T-helper 9 cell (primary cell): ENCODE data around the gene SIPA1L3.

ENCODE experiments used
- DNase-seq: peaks from one replicate; pipeline ENCODE4 v3.0.0-alpha.2; 2020

Gene SIPA1L3

DNA sequence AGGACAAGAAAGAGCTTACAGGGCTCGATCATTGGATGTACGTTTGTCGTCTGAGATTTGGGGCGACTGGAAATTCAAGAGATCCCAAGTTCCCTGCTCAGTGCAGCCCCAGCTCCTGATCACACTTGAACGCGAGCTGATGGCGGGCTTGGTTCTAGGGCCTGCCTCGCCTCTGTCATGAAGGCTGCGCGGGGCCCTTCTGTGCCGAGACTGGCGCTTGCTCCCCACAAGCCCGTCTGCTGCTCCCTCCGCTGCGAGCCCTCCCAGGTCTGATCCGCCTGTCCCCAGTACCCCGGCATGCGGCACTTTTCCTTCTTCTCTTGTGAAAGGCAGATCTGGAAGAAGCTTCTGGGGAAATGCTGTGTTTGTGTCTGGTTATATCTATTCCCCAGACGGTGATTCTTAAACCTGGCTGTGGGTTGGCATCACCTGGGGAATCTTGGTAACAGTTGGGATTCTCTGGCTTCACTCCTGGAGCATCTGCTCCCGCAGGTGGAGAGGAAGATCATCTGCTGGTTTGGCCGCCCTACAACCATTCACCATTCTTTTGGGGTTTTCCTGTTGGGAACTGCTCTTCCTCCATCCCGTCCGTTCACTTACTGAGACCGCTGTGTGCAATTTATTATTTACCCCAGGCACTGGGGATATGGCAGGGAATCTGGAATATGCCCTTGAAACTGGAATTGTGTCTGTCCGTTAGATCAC is 43.6 kb downstream of the SIPA1L3 start:
- no peak for DNase-seq

- no peak for DNase-seq
Measured at GRCh38 chr19:37951816-37952210, 44.8 kb downstream of the SIPA1L3 start.

DNA sequence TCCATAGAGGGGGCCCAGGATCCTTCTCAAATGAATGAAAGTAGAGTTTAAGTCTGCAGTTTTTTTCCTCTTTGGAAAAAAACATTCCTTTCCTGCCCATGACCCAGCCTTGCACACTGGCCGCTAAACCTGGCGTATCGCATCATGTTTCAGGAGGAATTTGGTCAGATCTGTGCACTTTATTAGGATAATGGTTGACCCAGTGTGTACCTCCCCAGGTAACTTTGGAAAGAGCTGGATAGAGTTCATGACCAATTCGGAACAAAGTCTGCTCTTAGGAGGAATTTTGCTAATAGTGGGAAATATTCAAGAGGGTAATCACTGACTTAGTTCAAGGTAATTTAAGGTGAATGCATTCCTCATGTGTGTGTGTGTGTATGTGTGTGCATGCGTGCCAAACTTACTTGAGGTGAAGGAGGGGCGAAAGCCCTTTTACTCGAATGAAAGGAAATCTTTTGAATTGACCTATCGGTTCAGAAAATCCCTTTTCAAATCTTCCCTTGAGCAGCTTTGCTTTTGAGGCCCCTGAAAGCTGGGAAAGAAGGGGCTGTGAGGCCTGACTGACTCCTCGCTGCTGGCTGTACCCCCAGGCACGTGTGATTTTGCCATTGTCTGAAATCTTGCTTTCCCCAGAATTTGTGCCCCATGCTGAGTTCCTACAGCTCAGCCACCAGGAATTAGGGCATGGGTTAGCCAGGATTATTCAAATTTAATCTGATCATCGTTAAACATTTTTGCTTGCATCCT is 46.3 kb downstream of the SIPA1L3 start:
- no peak for DNase-seq

GRCh38 chr19:37953918-37954303 is 46.9 kb downstream of the SIPA1L3 start:
- DNase-seq: no peak

DNA sequence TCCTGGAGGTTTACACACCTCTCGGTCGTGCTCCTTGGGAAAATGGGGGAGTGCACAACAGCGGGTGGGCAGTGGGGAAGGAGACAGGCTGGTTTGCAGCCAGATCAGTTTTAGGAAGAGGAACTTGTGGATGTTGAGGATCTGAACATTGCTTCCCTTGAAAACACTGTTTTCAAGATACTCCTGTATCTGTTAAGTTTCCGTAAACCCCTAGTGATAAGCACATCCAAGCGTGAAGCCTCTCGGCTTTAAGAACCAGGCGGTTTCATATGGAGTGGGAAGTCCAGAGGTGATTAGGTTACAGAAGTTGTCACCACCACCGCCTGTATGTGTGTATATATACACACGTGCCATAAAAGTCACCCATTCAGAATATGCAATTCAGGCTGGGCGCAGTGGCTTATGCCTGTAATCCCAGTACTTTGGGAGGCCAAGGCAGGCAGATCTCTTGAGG is 47.4 kb downstream of the SIPA1L3 start:
- DNase-seq: no peak

DNA sequence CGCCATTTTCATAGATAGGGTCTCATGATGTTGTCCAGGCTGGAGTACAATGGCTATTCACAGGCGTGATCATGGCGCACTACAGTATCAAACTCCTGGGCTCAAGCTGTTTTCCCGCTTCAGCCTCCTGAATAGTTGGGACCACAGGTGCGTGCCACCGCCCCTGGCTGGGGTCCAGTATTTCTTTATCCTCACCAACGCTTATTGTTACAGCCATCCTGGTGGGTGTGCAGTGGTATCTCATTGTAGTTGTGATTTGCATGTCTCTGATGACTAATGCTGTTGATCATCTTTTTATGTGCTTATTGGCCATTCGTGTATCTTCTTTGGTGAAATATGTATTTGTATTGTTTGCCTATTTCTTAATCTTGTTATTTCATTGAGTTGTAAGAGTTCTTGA is 49.0 kb downstream of the SIPA1L3 start:
- DNase-seq: no peak

DNA sequence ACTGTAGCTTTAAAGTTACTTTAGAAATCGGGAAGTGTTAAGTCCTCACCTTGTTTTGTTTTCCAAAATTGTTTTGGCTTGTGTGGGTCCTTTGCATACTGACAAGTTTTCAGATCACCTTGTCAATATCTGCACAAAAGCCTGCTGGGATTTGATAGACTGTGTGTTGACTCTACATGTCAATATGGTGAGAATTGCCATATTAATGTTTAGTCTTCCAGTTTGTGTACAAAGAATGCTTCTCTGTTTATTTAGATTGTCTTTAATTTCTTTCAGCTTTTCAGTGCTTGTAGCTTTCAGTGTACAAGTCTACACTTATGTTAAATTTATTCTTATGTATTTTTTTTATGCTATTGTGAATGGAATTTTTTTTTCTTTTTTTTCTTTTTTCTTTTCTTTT is 50.2 kb downstream of the SIPA1L3 start:
- no peak for DNase-seq

- DNase-seq: no peak
Measured at GRCh38 chr19:37959665-37960114, 52.7 kb downstream of the SIPA1L3 start.

GRCh38 chr19:37961198-37961597 is 54.2 kb downstream of the SIPA1L3 start:
- no peak for DNase-seq

GRCh38 chr19:37963190-37963936 is 56.4 kb downstream of the SIPA1L3 start:
- DNase-seq: no peak

DNA sequence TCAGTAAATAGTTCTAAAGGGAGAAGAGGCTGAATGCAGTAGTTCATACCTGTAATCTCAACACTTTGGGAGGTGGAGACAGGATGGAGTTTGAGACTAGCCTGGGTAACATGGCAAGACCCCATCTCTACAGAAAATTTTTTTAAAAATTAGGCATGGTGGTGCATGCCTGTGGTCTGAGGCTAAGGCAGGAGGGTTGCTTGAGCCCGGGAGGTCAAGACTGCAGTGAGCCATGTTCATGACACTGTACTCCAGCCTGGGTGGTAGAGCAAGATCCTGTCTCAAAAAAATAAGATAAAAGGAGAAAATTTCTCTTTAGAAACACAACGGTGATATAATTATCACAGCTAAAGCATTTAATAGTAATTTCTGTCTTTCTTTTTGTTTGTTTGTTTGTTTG is 57.1 kb downstream of the SIPA1L3 start:
- no peak for DNase-seq

GRCh38 chr19:37966211-37966661 is 59.2 kb downstream of the SIPA1L3 start:
- no peak for DNase-seq

DNA sequence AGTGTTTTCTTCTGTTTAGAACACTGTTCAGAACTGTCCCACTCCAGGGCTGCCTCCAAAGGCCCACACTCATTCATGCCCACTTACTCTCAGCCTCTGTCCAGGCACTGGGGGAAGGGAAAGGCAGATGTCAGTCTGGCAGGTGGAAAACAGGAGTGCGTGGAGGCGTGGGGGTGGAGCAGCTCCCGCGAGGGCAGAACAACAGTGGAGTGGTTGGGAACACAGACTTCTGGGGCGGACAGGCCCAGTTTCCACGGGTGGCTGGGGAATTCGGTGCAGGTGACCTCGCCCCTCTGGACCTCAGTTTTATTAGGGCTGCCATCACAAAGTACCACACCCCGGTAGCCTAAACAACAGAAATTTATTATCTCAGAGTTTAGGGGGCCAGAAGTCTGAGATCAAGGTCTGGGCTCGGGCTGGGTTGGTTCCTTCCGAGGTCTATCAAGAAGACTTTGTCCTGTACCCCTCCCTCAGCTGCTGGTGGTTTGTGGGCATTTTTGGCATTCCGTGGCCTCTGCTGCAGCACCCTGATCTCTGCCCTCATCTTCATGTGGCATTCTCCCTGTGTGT is 59.7 kb downstream of the SIPA1L3 start:
- DNase-seq: no peak

DNA sequence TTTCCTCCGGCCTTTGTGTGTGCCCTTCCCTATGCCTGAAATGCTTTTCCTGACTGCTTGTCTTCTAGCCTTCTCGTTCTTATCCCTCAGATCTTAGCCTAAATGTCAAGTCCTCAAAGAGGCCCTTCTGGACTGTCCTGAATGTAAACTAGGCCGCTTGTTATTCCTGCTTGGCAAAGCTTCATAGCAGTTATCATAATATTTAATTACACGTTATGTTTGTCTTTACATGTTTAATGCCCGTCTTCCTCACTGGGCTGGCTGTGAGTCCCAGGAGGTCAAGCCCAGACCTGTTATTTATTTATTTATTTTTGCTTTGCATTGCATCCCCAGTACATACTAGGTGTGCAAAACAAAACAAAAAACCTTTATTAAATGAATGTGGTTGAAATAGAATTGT is 62.7 kb downstream of the SIPA1L3 start:
- no peak for DNase-seq

DNA sequence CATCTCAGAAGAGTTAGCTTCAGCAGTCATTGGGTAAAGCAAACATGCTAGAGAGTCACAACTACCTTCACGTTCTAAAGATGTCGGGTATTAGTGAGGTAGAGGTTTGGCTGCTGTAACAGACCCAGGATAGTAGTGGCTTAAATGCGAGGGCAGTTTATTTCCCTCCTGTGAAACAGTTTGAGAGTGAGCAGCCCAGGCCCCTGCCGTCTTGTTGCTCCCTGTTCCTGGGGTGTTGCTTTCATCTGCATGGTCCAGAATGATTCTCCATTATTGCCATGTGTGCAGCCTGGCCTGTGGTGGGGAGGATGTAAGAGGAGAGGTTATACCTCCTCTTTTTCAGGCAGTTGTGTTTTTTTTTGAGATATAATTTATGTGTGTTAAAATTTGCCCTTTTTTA is 63.7 kb downstream of the SIPA1L3 start:
- DNase-seq: no peak

GRCh38 chr19:37972803-37973202 is 65.8 kb downstream of the SIPA1L3 start:
- no peak for DNase-seq

- no peak for DNase-seq
Measured at GRCh38 chr19:37973666-37974065, 66.7 kb downstream of the SIPA1L3 start.

GRCh38 chr19:37975071-37975470 is 68.1 kb downstream of the SIPA1L3 start:
- no peak for DNase-seq

GRCh38 chr19:37975596-37976515 is 68.8 kb downstream of the SIPA1L3 start:
- DNase-seq: no peak

- no peak for DNase-seq
Measured at GRCh38 chr19:37977391-37977790, 70.4 kb downstream of the SIPA1L3 start.

DNA sequence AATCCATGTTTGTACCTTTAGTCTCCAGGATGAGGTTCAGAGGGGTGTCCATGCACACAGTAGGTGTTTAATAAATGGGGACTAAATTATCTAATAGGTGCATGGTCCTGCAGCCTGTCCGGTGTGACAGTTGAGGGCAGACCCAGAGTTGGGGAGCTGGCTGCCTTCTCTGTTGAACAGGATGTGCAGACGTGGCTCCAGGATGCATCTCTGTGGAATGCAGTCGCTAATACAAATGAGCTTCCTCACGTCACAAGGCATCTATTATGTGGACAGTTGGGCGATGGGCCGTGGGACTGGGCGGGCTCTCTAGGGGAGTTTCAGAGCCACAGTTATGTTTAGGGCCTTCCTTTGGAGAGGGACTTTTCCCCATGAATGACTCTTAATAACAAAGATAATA is 71.0 kb downstream of the SIPA1L3 start:
- DNase-seq: no peak

GRCh38 chr19:37979547-37980082 is 72.6 kb downstream of the SIPA1L3 start:
- DNase-seq: no peak
